GM21619 (cell line): Measurements from ENCODE around the gene STING1.
"Not testable (repeated sequence)": the region's sequence is repeated elsewhere in the genome, so short reads cannot be mapped to it uniquely, and the experiment has no call there.

Experiments
- ATAC-seq: cut with Tn5 transposase; IDR thresholded peaks from one replicate; pipeline ENCODE4 v1.9.1; 2021; ENCODE audit not compliant: unreplicated experiment

STING1 gene

GRCh38 chr5:139482050-139482889, at the start of gene STING1:
Gene STING1, minus strand, starts transcription at chr5:139482758. Its CDS starts 1,054 bp downstream, at chr5:139481704.
- ATAC-seq = no peak

GRCh38 chr5:139531772-139532169, 49.2 kb upstream of the STING1 start:
- no peak for ATAC-seq

GRCh38 chr5:139530079-139530478, 47.5 kb upstream of the STING1 start:
- not testable (repeated sequence) for ATAC-seq

- ATAC-seq = not testable (repeated sequence)
These were observed 46.1 kb upstream of the STING1 start for GRCh38 chr5:139528695-139529094.

- not testable (repeated sequence) for ATAC-seq
These were observed 45.4 kb upstream of the STING1 start for GRCh38 chr5:139527896-139528467.

- ATAC-seq = not testable (repeated sequence)
These were observed 44.5 kb upstream of the STING1 start for GRCh38 chr5:139527090-139527470.

- not testable (repeated sequence) for ATAC-seq
These were observed 43.9 kb upstream of the STING1 start for GRCh38 chr5:139526309-139527089.

GRCh38 chr5:139525586-139526308, 43.2 kb upstream of the STING1 start:
- peak; percentile 33 for ATAC-seq

GRCh38 chr5:139524940-139525585, 42.5 kb upstream of the STING1 start:
- ATAC-seq = peak; percentile 47

- ATAC-seq = no peak
These were observed 41.9 kb upstream of the STING1 start for GRCh38 chr5:139524446-139524845.

- no peak for ATAC-seq
These were observed 41.3 kb upstream of the STING1 start for GRCh38 chr5:139523635-139524445.

- ATAC-seq = peak; percentile 84
These were observed 35.4 kb upstream of the STING1 start for GRCh38 chr5:139517683-139518564.

- ATAC-seq = no peak
These were observed 31.9 kb upstream of the STING1 start for GRCh38 chr5:139514486-139514856.

- no peak for ATAC-seq
These were observed 31.4 kb upstream of the STING1 start for GRCh38 chr5:139513852-139514485.

- peak; percentile 39 for ATAC-seq
These were observed 30.9 kb upstream of the STING1 start for GRCh38 chr5:139513434-139513833.

GRCh38 chr5:139512786-139513390, 30.3 kb upstream of the STING1 start:
- ATAC-seq = no peak

- ATAC-seq = not testable (repeated sequence)
These were observed 22.2 kb upstream of the STING1 start for GRCh38 chr5:139504722-139505121.

- ATAC-seq = not testable (repeated sequence)
These were observed 21.3 kb upstream of the STING1 start for GRCh38 chr5:139503879-139504278.
